Stimulated activated CD4-positive, alpha-beta T cell treated with anti-CD3 and anti-CD28 coated beads, TNF-alpha, amount 100 ng/mL, for 1 hour (primary cell): Measurements from ENCODE around the gene EGLN1.
A peak's percentile ranks its signal among the peaks of the same experiment; 100 is the strongest.

Experiments
- DNase-seq, 3 donors: peaks; one replicate each; pipeline ENCODE4 v3.0.0-alpha.2; 2020; ENCODE audit warnings: low read depth in 3 of 3, low spot score in 1 of 3

Gene EGLN1

DNA sequence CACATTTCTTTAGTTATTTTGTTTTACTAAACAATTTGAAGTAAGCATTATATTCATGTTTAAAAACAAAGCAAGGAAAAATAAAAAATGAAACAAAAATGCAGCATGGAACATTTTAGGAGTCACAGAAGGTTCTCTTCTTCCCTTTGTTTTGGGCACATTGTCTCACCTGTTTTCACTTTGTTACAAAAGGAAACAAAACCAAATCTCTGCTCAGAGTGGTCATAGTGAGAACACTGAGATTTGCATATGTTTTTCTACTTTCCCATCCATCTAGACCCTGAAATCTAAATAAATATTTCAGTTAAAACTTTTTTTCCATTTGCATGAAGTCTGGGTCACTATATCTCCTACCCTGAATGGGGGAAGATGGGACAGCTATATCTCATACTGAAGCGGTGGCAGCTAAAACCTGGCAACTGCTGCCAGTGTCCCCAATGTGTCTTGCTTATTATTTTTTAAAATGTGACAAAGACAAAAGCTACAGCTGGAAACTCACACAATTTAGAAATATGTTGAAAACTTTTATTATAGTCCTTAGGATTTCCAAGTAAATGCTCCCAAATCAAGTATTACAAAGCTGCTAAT lies 87.9 kb downstream of the EGLN1 start:
- no peak for DNase-seq

DNA sequence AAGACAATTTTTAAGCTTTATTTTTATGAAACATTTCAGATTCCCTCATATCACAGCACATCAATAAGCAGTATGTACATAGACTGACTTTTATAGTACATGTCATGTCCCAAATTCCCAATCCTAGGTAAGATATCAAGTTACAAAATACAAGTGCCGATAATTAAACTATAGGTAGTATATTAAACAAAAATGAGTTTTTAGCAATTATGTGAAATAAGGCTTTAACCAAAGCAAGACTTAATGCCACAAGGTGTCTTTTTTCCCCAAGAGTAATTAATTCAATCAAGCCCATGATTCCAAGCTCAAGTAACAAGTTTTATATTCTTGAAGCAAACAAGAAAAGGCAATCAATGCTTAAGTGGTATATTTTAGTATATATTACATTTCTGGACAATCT lies 89.3 kb downstream of the EGLN1 start:
- no peak for DNase-seq

DNA sequence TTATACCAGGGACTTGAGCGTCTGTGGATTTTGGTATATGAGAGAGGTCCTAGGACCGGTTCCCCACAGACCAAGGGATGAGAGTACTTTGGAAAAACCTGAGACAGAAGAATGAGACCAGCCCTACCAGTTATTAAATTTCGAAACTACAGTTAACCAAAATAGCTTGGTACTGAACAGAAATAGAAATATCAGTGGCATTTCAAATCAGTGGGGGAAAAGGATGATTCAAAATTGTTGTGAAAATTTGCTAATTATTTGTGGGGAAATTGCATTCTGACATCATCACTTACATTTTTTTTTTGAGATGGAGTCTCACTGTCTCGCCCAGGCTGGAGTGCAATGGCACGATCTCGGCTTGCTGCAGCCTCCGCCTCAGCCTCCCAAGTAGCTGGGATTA lies 92.6 kb downstream of the EGLN1 start:
- DNase-seq = no peak

DNA sequence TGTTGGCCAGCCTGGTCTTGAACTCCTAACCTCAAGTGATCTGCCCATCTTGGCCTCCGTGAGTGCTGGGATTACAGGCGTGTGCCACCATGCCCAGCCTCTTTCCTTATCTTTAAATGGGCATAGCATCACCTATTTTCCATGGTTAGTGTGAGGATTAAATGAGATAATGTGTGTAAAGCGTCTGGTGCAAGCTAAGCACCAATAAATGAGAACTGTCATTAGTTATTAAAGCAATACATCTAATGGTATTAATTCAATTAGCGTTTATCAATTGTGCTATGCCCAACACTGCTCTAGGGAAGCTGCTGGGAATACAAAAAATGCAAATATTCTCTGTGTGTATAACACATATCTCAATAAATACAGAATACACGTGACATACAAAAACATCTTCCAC lies 94.5 kb downstream of the EGLN1 start:
- DNase-seq = no peak

DNA sequence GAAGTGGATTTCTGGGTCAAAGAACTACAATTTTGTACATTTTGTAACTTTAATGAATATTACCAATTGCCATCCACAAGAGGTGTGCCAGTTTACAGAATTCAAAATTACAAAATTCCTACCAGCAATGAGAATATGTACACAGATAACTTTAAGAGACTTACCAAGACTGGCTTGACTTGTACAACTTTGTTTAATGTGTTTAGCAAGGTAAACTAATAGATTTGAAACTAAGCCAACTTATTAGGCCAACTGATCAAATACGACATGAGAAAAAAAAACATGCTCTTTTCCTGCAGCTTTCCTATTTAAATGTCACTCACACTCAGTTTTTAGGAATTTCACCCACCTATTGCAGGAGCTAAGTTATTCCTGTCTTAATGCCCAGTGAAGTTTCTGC lies 95.8 kb downstream of the EGLN1 start:
- no peak for DNase-seq

DNA sequence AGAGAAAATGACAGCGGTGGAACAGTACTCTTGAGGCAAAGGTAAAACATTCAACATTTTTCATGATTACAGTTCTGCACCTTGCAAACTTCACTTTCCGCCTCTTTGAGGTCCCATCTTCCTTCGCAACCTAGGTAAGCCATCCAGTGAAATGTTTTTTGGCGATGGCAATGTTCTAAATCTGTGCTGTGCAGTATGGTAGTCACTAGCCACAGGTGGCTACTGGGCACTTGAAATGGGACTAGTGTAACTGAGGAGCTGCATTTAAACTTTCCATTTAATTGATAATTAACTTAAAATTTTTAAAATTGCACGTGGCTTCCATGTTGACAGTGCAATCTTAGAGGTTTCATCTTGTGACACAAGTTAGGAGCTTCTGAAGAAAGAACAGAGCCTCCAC lies 97.4 kb downstream of the EGLN1 start:
- DNase-seq = no peak

DNA sequence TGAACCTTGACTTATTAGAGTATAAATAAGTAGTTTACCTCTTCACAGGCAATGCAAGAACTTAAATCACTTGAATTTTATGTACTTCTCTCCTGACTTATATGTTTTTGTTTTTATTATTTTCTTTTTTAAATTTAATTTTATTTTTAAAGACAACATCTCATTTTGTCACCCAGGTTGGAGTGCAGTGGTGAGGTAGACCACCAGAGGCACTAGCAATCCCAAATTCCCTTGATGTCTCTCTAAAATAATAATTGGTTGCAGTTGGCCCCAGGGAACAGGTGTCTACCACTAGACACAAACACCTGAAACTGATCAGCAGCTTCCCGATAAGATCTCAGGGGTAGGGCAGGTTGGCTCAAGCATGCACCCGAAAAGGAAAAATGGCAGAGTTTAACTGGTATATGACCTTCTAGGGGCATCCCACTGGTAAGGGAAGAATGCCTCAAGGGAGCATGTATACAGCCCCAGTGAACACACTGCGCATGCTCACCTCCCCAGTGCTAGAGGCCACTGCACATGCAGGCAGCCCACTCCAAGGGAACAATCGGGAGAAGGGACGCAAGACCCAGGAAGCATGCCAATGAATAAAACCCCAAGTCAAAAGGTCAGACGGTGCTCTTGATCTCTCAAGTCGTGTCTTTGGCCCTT lies 99.1 kb downstream of the EGLN1 start:
- no peak for DNase-seq

DNA sequence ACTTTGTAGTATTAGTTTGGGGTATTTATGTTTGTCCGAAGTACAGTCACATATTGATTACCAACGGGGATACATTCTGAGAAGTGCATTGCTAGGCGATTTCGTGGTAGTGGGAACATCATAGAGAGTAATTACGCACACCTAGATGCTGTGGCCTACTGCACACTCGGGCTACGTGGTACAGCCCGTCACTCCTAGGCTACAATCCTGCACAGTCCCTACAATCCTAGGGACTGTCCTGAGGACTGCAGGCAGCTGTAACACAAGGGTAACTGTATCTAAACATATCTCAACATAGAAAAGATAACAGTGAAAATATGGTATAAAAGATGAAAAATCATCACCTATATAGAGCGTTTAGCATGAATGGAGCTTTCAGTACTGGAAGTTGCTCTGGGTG lies 103.0 kb downstream of the EGLN1 start:
- no peak for DNase-seq

DNA sequence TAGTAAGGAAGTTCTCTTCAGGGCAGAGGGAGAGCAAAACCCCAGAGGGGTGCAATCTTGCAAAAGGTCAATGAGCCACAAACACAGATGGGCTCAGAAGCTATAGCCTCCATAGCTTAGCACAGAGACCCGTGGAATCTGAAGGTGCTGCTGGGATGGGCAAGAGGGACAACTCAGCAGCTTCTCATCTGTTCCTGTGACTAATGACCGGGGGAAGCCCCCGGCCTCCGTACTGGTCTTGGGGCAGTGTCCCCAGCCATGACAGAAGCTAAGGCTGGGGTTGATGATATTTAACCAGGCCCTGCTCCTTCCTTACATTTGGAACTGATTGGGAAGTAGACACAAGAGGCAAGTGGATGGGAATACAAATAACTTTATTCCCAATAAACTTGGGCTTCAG lies 103.5 kb downstream of the EGLN1 start:
- DNase-seq = no peak

DNA sequence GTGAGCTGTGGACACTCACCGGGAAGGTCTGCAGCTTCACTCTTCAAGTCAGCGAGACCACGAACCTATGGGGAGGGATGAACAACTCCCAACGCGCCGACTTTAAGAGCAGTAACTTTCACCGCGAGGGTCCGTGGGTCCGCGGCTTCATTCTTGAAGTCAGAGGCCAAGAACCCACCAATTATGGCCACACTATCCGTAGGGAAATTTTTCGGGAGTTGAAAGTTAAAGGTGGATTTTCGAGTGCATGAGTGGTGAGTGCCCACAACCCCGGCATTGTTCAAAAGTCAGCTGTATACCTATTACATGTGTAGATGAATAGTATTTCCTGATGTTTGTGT lies 104.1 kb downstream of the EGLN1 start:
- DNase-seq = no peak

DNA sequence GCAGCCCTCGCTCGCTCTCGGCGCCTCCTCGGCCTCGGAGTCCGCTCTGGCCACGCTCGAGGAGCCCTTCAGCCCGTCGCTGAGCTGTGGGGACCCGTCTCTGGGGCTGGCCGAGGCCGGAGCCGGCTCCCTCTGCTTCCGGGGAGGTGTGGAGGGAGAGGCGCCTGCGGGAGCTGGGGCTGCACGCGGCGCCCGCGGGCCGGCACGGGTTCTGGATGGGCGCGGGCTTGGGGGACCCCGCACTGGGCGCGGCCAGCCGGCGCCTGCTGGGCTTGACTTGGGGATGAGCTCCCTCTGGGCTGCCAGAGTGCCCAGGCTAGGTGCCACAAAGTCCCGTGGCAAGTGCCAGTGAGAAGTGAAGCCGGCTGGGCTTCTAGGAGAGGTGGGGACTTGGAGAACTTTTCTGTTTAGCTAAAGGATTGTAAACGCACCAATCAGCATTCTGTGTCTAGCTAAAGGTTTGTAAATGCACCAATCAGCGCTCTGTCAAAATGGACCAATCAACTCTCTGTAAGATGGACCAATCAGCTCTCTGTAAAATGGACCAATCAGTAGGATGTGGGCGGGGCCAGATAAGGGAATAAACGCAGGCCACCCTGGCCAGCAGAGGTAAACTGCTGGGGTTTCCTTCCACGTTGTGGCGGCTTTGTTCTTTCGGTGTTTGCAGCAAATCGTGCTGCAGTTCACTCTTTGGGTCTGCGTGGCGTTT lies 104.6 kb downstream of the EGLN1 start:
- no peak for DNase-seq

DNA sequence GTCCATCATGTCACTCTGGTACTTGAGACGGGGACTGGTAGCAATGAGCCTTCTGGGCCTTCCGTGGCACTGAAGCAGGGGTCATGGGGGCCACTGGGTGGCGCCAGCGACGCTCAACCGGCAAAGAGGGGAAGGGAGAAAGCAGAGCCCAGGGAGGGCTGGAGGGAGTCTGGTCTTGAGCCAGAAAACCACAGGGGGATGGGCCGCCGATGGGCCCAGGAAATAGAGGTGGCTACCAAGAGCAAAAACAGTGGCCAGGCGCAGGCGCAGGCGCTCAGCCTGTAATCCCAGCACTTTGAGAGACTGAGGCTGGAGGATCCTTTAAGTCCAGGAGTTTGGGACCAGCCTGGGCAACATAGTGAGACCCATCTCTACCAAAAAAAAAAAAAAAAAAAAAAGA lies 106.2 kb downstream of the EGLN1 start:
- peak in 1 of 3 donors; percentile 8 for DNase-seq
